SU-DHL-6 (cell line): ENCODE measurements around the gene CFAP99.

ENCODE experiments used
- H2AFZ ChIP-seq: fragments of 200-600 bp; sonication (generic); 2 replicates; pipeline ENCODE4 v1.6.1; 2014; ENCODE audit warnings: low read depth, mild to moderate bottlenecking, moderate library complexity, mixed read lengths, antibody characterized with exemption, low read length; ENCODE audit not compliant: severe bottlenecking
- H3F3A ChIP-seq: fragments of 200-600 bp; shearing (Covaris generic); 2 replicates; pipeline ENCODE4 v1.6.0; 2016; ENCODE audit warnings: antibody characterized with exemption, mild to moderate bottlenecking; ENCODE audit not compliant: insufficient read depth
- H3K27ac ChIP-seq: fragments of 200-600 bp; sonication (generic); 2 replicates; pipeline ENCODE4 v1.5.1; 2016; ENCODE audit warnings: low read depth, mild to moderate bottlenecking, low read length, moderate library complexity, mixed read lengths
- H3K27me3 ChIP-seq: fragments of 200-600 bp; sonication (generic), shearing (Covaris generic); 2 replicates; pipeline ENCODE4 v1.6.0; 2014; ENCODE audit warnings: mild to moderate bottlenecking, low read length
- H3K36me3 ChIP-seq: fragments of 200-600 bp; sonication (generic); 2 replicates; pipeline ENCODE4 v1.6.1; 2014; ENCODE audit warnings: mild to moderate bottlenecking, low read length, mixed read lengths
- H3K4me2 ChIP-seq: fragments of 300-600, 200-600 bp; shearing (Covaris generic), sonication (generic); 2 replicates; pipeline ENCODE4 v1.6.0; 2014; ENCODE audit warnings: low read length, low read depth, mild to moderate bottlenecking; ENCODE audit not compliant: poor library complexity, severe bottlenecking
- H3K4me3 ChIP-seq: fragments of 200-600 bp; sonication (generic); 2 replicates; pipeline ENCODE4 v1.5.1; 2014; ENCODE audit warnings: antibody characterized with exemption, low read length, mild to moderate bottlenecking, mixed read lengths; ENCODE audit not compliant: insufficient read depth, poor library complexity, severe bottlenecking
- H3K79me2 ChIP-seq: fragments of 200-600 bp; sonication (generic); 2 replicates; pipeline ENCODE4 v1.6.1; 2014; ENCODE audit warnings: mild to moderate bottlenecking, low read length, moderate library complexity; ENCODE audit not compliant: insufficient read depth
- H3K9ac ChIP-seq: fragments of 200-600 bp; sonication (generic); 2 replicates; pipeline ENCODE4 v1.7.0; 2014; ENCODE audit warnings: mild to moderate bottlenecking, low read length
- H3K9me2 ChIP-seq: fragments of 200-600 bp; sonication (generic); replicated peaks from 2 replicates; pipeline ENCODE4 v1.6.1; 2014; ENCODE audit warnings: low read length; ENCODE audit not compliant: insufficient read depth
- H3K9me3 ChIP-seq: fragments of 200-600 bp; sonication (generic); 2 replicates; pipeline ENCODE4 v1.6.1; 2014; ENCODE audit warnings: low read length, mixed read lengths; ENCODE audit not compliant: insufficient read depth
- H4K20me1 ChIP-seq: fragments of 200-600 bp; sonication (generic); 2 replicates; pipeline ENCODE4 v1.6.1; 2014; ENCODE audit warnings: low read depth, mild to moderate bottlenecking, antibody characterized with exemption, low read length, moderate library complexity, mixed read lengths
- EZH2phosphoT487 ChIP-seq: fragments of 200-600 bp; sonication (generic), shearing (Covaris generic); conservative IDR thresholded peaks from 2 replicates; pipeline ENCODE4 v1.6.1; 2018; ENCODE audit warnings: mild to moderate bottlenecking, antibody characterized with exemption, low read length, moderate library complexity, mixed read lengths
- TF ChIP-seq, protein P1 (sequence below): fragments of 200-600 bp; sonication (generic); IDR thresholded peaks from one replicate; pipeline ENCODE4 v1.5.1; 2017; ENCODE audit warnings: antibody characterized with exemption, mild to moderate bottlenecking, low read length, moderate library complexity; ENCODE audit not compliant: insufficient read depth, poor library complexity, severe bottlenecking

The CFAP99 gene

DNA sequence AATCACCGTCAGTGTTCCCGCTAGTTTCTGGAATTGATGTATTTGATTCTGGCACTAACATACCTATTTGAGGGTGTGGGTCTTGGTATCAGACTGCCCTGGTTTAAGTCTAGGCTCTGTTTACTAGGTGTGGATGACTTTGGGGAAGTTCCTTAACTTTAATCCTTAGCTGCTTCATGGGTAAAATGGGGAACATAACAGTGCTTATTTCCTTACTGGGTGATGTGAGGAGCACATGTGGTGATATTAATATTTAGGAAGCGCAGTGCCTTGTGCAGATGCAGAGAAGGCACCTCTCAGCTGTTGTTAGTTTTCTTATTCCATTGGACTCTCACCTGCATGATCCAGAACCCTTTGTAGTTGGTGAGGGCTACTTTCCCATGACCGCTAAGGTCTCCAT is 67.2 kb downstream of the CFAP99 start:
- no peaks in the 10 kb centered on the region for H3K9me2 ChIP-seq
- no peaks in the 10 kb centered on the region for H3K27me3 ChIP-seq
- H3K9ac ChIP-seq: no peak overlapping the region
- no peaks in the 10 kb centered on the region for H3K9me3 ChIP-seq
- H3K4me3 ChIP-seq: no peak overlapping the region
- peaks cover 38% of the 10 kb centered on the region for H4K20me1 ChIP-seq
- no peak overlapping the region for H3K4me2 ChIP-seq
- no peak overlapping the region for H2AFZ ChIP-seq
- no peak for TF ChIP-seq EZH2phosphoT487
- TF ChIP-seq, protein P1, sequence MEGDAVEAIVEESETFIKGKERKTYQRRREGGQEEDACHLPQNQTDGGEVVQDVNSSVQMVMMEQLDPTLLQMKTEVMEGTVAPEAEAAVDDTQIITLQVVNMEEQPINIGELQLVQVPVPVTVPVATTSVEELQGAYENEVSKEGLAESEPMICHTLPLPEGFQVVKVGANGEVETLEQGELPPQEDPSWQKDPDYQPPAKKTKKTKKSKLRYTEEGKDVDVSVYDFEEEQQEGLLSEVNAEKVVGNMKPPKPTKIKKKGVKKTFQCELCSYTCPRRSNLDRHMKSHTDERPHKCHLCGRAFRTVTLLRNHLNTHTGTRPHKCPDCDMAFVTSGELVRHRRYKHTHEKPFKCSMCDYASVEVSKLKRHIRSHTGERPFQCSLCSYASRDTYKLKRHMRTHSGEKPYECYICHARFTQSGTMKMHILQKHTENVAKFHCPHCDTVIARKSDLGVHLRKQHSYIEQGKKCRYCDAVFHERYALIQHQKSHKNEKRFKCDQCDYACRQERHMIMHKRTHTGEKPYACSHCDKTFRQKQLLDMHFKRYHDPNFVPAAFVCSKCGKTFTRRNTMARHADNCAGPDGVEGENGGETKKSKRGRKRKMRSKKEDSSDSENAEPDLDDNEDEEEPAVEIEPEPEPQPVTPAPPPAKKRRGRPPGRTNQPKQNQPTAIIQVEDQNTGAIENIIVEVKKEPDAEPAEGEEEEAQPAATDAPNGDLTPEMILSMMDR: no peak
- H3K27ac ChIP-seq: no peak overlapping the region
- H3K79me2 ChIP-seq: peaks cover 96% of the 10 kb centered on the region
- peaks cover 17% of the 10 kb centered on the region; the same call in 1 of the 2 replicates for H3F3A ChIP-seq
- H3K36me3 ChIP-seq: peaks cover 3% of the 10 kb centered on the region; the same call in 1 of the 2 replicates

DNA sequence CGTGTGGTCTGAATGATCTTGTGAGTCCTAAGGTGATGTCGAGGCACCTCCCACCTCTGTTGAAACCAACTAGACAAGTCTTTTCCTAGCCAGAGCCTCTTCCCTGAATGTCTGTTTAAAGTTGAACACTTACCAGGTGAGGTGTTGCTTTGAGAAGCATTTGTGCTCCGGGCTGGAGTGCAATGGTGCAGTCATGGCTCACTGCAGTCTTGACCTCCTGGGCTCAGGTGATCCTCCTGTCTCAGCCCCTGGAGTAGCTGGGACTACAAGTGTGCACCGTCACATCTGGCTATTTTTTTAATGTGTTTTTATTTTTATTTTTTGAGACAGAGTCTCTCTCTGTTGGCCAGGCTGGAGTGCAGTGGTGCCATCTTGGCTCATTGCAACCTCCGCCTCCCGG is 68.2 kb downstream of the CFAP99 start:
- Histone ChIP-seq H3K9me3 (no peaks in the 10 kb centered on the region), H3K9me2 (no peaks in the 10 kb centered on the region), H3K36me3 (peaks cover 3% of the 10 kb centered on the region; the same call in 1 of the 2 replicates), H3K27me3 (no peaks in the 10 kb centered on the region), H3F3A (peaks cover 17% of the 10 kb centered on the region; the same call in 1 of the 2 replicates), H3K27ac (no peak overlapping the region), H3K4me3 (no peak overlapping the region), H4K20me1 (peaks cover 35% of the 10 kb centered on the region), H3K9ac (no peak overlapping the region), H2AFZ (no peak overlapping the region), H3K79me2 (peaks cover 94% of the 10 kb centered on the region), H3K4me2 (no peak overlapping the region)
- TF ChIP-seq EZH2phosphoT487: no peak
- TF ChIP-seq, protein P1: no peak

DNA sequence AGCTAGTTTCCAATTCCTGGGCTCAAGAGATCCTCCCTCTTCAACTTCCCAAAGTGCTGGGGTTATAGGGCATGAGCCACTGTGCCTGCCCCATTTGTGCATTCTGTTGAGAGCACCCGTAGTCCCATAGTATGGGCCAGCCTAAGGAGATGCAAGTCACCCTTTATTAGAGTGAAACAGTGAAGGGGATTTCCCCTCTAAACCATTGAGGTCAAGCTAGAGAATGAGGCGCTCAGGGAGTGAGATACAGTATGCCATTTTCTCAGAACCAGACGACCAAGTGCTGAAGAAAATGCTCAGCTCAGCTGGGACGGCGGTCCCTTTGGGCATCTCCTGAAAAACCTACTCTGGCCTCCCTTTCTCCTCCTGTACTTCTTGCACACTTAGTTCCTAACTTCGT is 68.9 kb downstream of the CFAP99 start:
- Histone ChIP-seq H3K27ac (no peak overlapping the region), H4K20me1 (peaks cover 35% of the 10 kb centered on the region), H2AFZ (no peak overlapping the region), H3K9ac (no peak overlapping the region), H3K9me3 (no peaks in the 10 kb centered on the region), H3K36me3 (peaks cover 7% of the 10 kb centered on the region; the same call in 1 of the 2 replicates), H3K4me3 (no peak overlapping the region), H3K4me2 (peak overlapping the region; percentile 5), H3K79me2 (peaks cover 94% of the 10 kb centered on the region), H3K27me3 (no peaks in the 10 kb centered on the region), H3F3A (peaks cover 13% of the 10 kb centered on the region; the same call in 1 of the 2 replicates), H3K9me2 (no peaks in the 10 kb centered on the region)
- no peak for TF ChIP-seq EZH2phosphoT487
- TF ChIP-seq, protein P1: no peak
